Kidney epithelial cell (primary cell): ENCODE measurements around the gene BACE1-AS. TPM values are rescaled to one million over a fixed set of nuclear protein-coding genes. Genes with fewer than 3 reads are reported as not detected.

Experiments used
- DNase-seq: peaks from one replicate; pipeline ENCODE4 v3.0.0-alpha.2; 2010; ENCODE audit warnings: low read depth
- H3K27me3 ChIP-seq: 2 replicates; pipeline ENCODE4 v1.6.0; 2011; ENCODE audit warnings: low read length; ENCODE audit not compliant: control insufficient read depth, insufficient read depth
- H3K36me3 ChIP-seq: 2 replicates; pipeline ENCODE4 v1.5.1; 2011; ENCODE audit warnings: low read length; ENCODE audit not compliant: control insufficient read depth, insufficient read depth
- H3K4me3 ChIP-seq: 2 replicates; pipeline ENCODE4 v1.5.1; 2011; ENCODE audit warnings: low read depth, mild to moderate bottlenecking, control low read depth, low read length
- CTCF ChIP-seq: IDR thresholded peaks from 2 replicates; pipeline ENCODE4 v1.5.1; 2011; ENCODE audit warnings: mild to moderate bottlenecking, moderate library complexity, low read length, control low read depth, inconsistent platforms; ENCODE audit not compliant: insufficient read depth, poor library complexity, severe bottlenecking
- total RNA-seq: library from RNA; depleted of rRNA; stranded (reverse); fragments of >200 nt; gene quantifications from 2 replicates; pipeline ENCODE4 v1.2.3, GENCODE V29; 2015

BACE1-AS gene
- total RNA-seq, 1 donor from 2014 or later = 4.9 TPM

DNA sequence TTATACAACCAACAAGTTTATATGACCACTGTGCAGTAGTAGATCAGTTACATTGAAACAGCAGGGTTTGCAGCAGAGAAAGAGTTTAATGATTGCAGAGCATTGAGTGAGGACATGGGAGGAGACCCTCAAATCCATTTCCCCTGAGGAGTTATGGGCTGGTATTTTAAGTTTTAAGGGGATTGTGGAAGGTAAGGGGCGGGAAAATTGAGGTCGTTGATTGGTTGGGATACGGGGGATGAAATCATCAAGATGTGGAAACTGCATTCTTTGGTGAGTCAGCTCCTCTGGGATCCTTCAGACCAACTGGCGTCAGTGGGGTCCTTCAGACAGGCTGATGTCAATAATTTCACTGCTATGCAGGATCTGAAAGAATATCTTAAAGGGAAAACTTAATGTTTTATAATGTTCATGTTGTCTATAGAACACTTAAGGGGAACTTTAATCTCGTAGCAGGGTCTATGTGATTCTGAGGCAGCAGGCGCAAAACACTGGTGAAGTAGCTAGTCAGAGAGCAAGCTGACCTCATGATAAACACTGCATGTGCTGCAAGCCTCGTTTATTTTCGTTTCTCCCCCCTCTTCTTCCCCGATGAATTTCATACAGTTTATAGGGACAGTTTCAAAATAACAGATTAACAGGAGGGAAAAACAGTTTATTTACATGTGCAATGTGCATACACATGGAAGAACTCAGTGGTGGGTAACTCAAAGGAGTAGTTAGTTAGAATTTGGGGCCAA is 17.4 kb upstream of the BACE1-AS start:
- Histone ChIP-seq H3K27me3 (no peaks in the 10 kb centered on the region), H3K4me3 (no peak overlapping the region), H3K36me3 (no peaks in the 10 kb centered on the region)
- no peak for DNase-seq
- TF ChIP-seq CTCF = no peak

- no peak for DNase-seq
- TF ChIP-seq CTCF = no peak
- H3K4me3 ChIP-seq = no peak overlapping the region
Measured at GRCh38 chr11:117278347-117278746, 12.8 kb upstream of the BACE1-AS start.

DNA sequence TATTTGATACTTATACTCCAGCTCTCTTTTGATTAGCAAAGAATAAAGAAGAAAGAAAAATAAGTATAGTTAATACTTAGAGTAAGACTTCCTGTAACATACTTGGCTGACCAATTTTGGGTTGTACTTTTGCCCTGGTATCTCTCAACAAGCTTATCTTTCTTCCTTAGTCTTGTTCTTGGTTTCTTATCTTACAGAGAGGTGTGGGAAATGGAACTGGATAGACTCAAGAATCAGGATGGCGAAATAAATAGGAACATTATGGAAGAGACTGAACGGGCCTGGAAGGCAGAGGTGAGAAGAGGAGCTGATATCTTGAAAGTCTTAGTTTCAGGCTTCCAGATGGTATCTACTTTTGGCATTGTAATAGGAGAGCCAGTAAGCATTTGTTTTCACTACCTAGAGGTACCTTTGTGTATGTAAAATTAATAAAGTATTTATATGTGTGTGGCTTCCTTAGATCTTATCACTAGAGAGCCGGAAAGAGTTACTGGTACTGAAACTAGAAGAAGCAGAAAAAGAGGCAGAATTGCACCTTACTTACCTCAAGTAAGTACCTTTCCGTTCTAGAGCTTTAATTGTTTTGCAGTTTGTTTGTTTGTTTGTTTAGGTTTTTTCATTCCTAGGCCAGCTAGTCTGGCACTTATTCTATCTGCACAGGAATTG is 11.3 kb upstream of the BACE1-AS start:
- no peak for DNase-seq
- H3K27me3 ChIP-seq = no peaks in the 10 kb centered on the region
- H3K4me3 ChIP-seq = no peak overlapping the region
- no peak for TF ChIP-seq CTCF
- H3K36me3 ChIP-seq = no peaks in the 10 kb centered on the region

More at GRCh38 chr11:117278347-117278746, 12.8 kb upstream of the BACE1-AS start:
- H3K27me3 ChIP-seq = no peaks in the 10 kb centered on the region
- no peaks in the 10 kb centered on the region for H3K36me3 ChIP-seq

- DNase-seq = peak; percentile 77
- Histone ChIP-seq H3K27me3 (no peaks in the 10 kb centered on the region), H3K4me3 (no peak overlapping the region), H3K36me3 (no peaks in the 10 kb centered on the region)
- no peak for TF ChIP-seq CTCF
Measured at GRCh38 chr11:117281159-117281558, 10.0 kb upstream of the BACE1-AS start.

DNA sequence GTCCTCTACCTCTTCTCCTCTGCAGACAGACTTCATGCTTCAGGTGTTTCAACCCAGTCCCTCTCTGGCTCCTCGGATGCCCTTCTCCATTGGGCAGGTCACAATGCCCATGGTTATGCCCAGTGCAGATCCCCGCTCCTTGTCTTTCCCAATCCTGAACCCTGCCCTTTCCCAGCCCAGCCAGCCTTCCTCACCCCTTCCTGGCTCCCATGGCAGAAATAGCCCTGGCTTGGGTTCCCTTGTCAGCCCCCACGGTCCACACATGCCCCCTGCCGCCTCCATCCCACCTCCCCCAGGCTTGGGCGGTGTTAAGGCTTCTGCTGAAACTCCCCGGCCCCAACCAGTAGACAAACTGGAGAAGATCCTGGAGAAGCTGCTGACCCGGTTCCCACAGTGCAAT is 9.3 kb upstream of the BACE1-AS start:
- no peak for DNase-seq
- Histone ChIP-seq H3K36me3 (no peaks in the 10 kb centered on the region), H3K27me3 (no peaks in the 10 kb centered on the region), H3K4me3 (no peak overlapping the region)
- no peak for TF ChIP-seq CTCF

DNA sequence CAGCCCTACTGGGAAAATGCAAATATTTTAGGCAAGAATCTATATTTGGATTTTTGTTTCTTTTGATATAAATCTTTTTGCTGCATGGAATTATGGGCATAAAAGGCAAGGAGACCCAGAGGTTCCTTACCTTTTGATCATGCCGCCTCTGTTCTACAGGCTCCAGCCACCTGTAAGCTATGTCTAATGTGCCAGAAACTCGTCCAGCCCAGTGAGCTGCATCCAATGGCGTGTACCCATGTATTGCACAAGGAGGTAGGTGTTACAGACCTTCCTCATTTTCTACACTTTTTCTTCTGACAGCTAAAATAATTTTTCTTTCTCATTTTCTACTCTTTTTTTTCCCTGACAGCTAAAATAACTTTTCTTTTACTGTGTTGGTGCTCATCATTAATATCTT is 8.2 kb upstream of the BACE1-AS start:
- no peaks in the 10 kb centered on the region for H3K36me3 ChIP-seq
- no peak for DNase-seq

More for the DNA sequence above, 8.2 kb upstream of the BACE1-AS start:
- no peak overlapping the region for H3K4me3 ChIP-seq
- no peak for TF ChIP-seq CTCF
- no peaks in the 10 kb centered on the region for H3K27me3 ChIP-seq
